Measurements from ENCODE around the gene SMIM31. TPM values are rescaled to one million over a fixed set of nuclear protein-coding genes. Genes with fewer than 3 reads are reported as not detected.

Gene SMIM31
- polyA plus RNA-seq, 1 donor (not counting 4 experiments of a cell fraction or from before 2014, with no cell fraction given) = not detected

DNA sequence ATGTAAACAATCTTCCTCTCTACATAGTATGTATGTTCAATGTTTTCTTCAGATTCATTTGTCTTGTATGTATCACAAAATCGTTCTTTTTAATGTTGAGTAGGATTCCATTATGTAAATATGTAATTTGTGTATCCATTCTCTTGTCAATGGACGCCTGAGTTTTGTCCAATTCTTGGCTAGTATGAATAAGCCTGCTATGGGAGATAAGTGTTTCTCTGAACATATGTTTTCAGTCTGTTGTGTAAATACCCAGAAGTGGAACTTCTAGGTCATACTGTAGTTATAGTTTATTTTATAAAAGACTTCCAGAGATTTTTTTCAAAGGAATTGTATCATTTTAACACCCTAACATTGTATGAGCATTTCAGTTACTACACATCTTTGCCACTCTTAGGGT, 2.8 kb downstream of the SMIM31 start:
- no peak for FAIRE-seq

DNA sequence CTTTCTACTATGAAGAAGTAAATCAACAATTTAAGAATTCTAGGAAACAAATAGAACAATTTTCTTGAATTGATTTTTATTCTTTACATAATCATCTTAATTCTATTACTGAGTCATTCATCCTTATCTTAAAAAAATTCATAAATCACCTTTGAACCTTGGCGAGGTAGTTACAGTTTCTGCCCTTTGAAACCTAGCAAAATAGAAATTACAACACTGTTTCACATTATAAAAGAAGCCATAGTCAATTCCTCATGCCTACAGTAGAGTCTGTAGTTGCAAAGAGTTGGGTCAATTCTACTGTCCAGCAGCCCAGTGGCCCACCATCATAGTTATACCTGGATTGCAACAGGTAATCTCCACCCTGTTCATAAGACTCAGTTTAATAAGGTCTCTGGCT, 7.3 kb downstream of the SMIM31 start:
- Histone ChIP-seq H3K79me2 (ENCODE audit: control insufficient read depth, insufficient read depth, low read length) (no peaks in the 10 kb centered on the region), H3K9ac (ENCODE audit: control insufficient read depth, extremely low read depth, insufficient read depth, low read length) (no peak overlapping the region), H4K20me1 (ENCODE audit: control insufficient read depth, extremely low read depth, insufficient read depth, low read length) (no peaks in the 10 kb centered on the region), H3K4me2 (ENCODE audit: control insufficient read depth, extremely low read depth, insufficient read depth, low read depth, low read length) (no peak overlapping the region), H3K4me1 (ENCODE audit: control insufficient read depth, extremely low read depth, insufficient read depth, low read length) (no peaks in the 10 kb centered on the region), H3K9me1 (ENCODE audit: control insufficient read depth, extremely low read depth, insufficient read depth, low read length) (no peaks in the 10 kb centered on the region), H3K27ac (ENCODE audit: control insufficient read depth, insufficient read depth, low read length) (no peak overlapping the region), H3K9me3 (ENCODE audit: control insufficient read depth, low read depth, low read length) (no peaks in the 10 kb centered on the region), H3K27me3 (ENCODE audit: control insufficient read depth, extremely low read depth, insufficient read depth, low read length) (no peaks in the 10 kb centered on the region), H3K4me3 (ENCODE audit: control insufficient read depth in 2 of 3, extremely low read depth in 1 of 3, insufficient read depth in 2 of 3, low read depth in 1 of 3, low read length in 3 of 3) (no peak overlapping the region), H2AFZ (ENCODE audit: control insufficient read depth, low read length) (no peak overlapping the region), H3K36me3 (ENCODE audit: control insufficient read depth in 2 of 2, extremely low read depth in 1 of 2, insufficient read depth in 2 of 2, low read length in 2 of 2) (no peaks in the 10 kb centered on the region)
- DNase-seq (ENCODE audit: low read depth, low spot score) (no peak), FAIRE-seq (no peak)
- TF ChIP-seq EZH2 (IDR thresholded peaks at IDR 0.05; ENCODE audit: low read length) (no peak), CTCF (optimal IDR thresholded peaks at IDR 0.05 in 1 of 3, IDR thresholded peaks at IDR 0.05 in 1 of 3, conservative IDR thresholded peaks at IDR 0.05 in 1 of 3; ENCODE audit: extremely low read depth in 1 of 3, insufficient read depth in 2 of 3, low read length in 3 of 3) (no peak)
- dilution Hi-C loops (cut with MboI; ENCODE audit: extremely low pct_ligation_motif_present, low sequenced_read_pairs) = no loop called here

More for the DNA sequence above, 2.8 kb downstream of the SMIM31 start:
- no peak for DNase-seq (ENCODE audit: low read depth, low spot score)
- no peaks in the 10 kb centered on the region for H3K9me3 ChIP-seq (ENCODE audit: control insufficient read depth, low read depth, low read length)
- no peak overlapping the region for H3K4me3 ChIP-seq (ENCODE audit: control insufficient read depth in 2 of 3, extremely low read depth in 1 of 3, insufficient read depth in 2 of 3, low read depth in 1 of 3, low read length in 3 of 3)
- no peak overlapping the region for H3K27ac ChIP-seq (ENCODE audit: control insufficient read depth, insufficient read depth, low read length)
- H3K9ac ChIP-seq (ENCODE audit: control insufficient read depth, extremely low read depth, insufficient read depth, low read length) = no peak overlapping the region
- no peak overlapping the region for H2AFZ ChIP-seq (ENCODE audit: control insufficient read depth, low read length)
- H3K4me1 ChIP-seq (ENCODE audit: control insufficient read depth, extremely low read depth, insufficient read depth, low read length) = no peaks in the 10 kb centered on the region
- no peak overlapping the region for H3K4me2 ChIP-seq (ENCODE audit: control insufficient read depth, extremely low read depth, insufficient read depth, low read depth, low read length)
- no peaks in the 10 kb centered on the region for H3K79me2 ChIP-seq (ENCODE audit: control insufficient read depth, insufficient read depth, low read length)
- H3K36me3 ChIP-seq (ENCODE audit: control insufficient read depth in 2 of 2, extremely low read depth in 1 of 2, insufficient read depth in 2 of 2, low read length in 2 of 2) = no peaks in the 10 kb centered on the region
- no peak for TF ChIP-seq EZH2 (IDR thresholded peaks at IDR 0.05; ENCODE audit: low read length)
- TF ChIP-seq CTCF (optimal IDR thresholded peaks at IDR 0.05 in 1 of 3, IDR thresholded peaks at IDR 0.05 in 1 of 3, conservative IDR thresholded peaks at IDR 0.05 in 1 of 3; ENCODE audit: extremely low read depth in 1 of 3, insufficient read depth in 2 of 3, low read length in 3 of 3) = no peak
- H4K20me1 ChIP-seq (ENCODE audit: control insufficient read depth, extremely low read depth, insufficient read depth, low read length) = no peaks in the 10 kb centered on the region
- H3K27me3 ChIP-seq (ENCODE audit: control insufficient read depth, extremely low read depth, insufficient read depth, low read length) = no peaks in the 10 kb centered on the region
- no peaks in the 10 kb centered on the region for H3K9me1 ChIP-seq (ENCODE audit: control insufficient read depth, extremely low read depth, insufficient read depth, low read length)
- dilution Hi-C loops (cut with MboI; ENCODE audit: extremely low pct_ligation_motif_present, low sequenced_read_pairs) = no loop called here

Measured in keratinocyte (primary cell).